ENCODE results near the gene PRKCB. TPM values are rescaled to one million over a fixed set of nuclear protein-coding genes. Genes with fewer than 3 reads are reported as not detected.

Gene PRKCB
- total and polyA plus RNA-seq, 2 experiments from 2014 or later: 3.7 to 16.4 TPM

GRCh38 chr16:24257958-24258357 is 422.2 kb downstream of the PRKCB start (continued):
- TF ChIP-seq ZNF462 (CRISPR knock-in tag; IDR thresholded peaks at IDR 0.05): no peak

DNA sequence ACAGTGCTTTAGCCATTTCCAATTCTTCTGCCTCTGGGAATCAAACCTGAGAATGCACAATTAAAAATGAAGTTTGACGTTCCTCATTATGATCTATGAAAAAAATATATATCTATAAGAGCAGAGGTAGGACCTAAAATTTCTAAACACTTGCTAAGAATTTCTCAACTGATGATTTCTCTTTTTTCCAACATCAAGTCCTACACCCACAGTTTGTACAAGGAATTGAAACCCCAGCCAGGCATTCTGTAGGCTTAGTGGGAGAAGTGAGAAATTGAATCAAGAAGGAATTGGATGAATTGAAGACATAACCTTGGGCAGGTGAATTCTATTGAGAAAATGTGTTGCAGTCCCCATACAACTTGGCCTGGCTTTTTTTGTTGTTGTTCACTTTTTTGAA is 423.0 kb downstream of the PRKCB start:
- H3K27me3 Mint-ChIP-seq (ENCODE audit: insufficient read depth, low read depth, poor library complexity): peaks cover 17% of the 10 kb centered on the region
- no peak for DNase-seq (ENCODE audit: low spot score)

GRCh38 chr16:24262816-24263215 is 427.0 kb downstream of the PRKCB start:
- no peak overlapping the region for H2AFZ ChIP-seq
- H3K9me2 ChIP-seq (ENCODE audit: insufficient read depth): no peaks in the 10 kb centered on the region
- no peaks in the 10 kb centered on the region for H3K36me3 ChIP-seq (ENCODE audit: insufficient read depth)
- H3K27ac ChIP-seq (ENCODE audit: low read depth): no peak overlapping the region
- H3K4me1 ChIP-seq (ENCODE audit: insufficient read depth): 0 out of 2 replicates have a peak, but pooled peaks cover under 1% of the 10 kb centered on the region
- Mint-ChIP-seq H3K9me3 (no peaks in the 10 kb centered on the region), H3K4me3 (no peak overlapping the region), H3K27me3 (ENCODE audit: insufficient read depth, low read depth, poor library complexity) (no peaks in the 10 kb centered on the region), H3K27ac (no peak overlapping the region), H3K4me1 (peaks cover 9% of the 10 kb centered on the region; the same call in 2 of the 3 replicates), H3K36me3 (ENCODE audit: low read depth) (no peaks in the 10 kb centered on the region)
- no peak for ATAC-seq
- DNase-seq (ENCODE audit: low spot score): no peak
- H3K4me2 ChIP-seq: no peak overlapping the region
- no peaks in the 10 kb centered on the region for H4K20me1 ChIP-seq (replicated peaks; ENCODE audit: insufficient read depth)
- H3K27me3 ChIP-seq (ENCODE audit: insufficient read depth): no peaks in the 10 kb centered on the region
- no peaks in the 10 kb centered on the region for H3K79me2 ChIP-seq (replicated peaks; ENCODE audit: insufficient read depth)
- no peaks in the 10 kb centered on the region for H3F3A ChIP-seq (replicated peaks; ENCODE audit: low read depth)
- H3K4me3 ChIP-seq: no peak overlapping the region
- no peak for TF ChIP-seq EZH2phosphoT487 (IDR thresholded peaks at IDR 0.05; ENCODE audit: unreplicated experiment)
- TF ChIP-seq STAT1 (IDR thresholded peaks at IDR 0.05; ENCODE audit: unreplicated experiment): no peak
- no peak for TF ChIP-seq EZH2 (IDR thresholded peaks at IDR 0.05; ENCODE audit: low read depth, unreplicated experiment)
- TF ChIP-seq, protein P1, sequence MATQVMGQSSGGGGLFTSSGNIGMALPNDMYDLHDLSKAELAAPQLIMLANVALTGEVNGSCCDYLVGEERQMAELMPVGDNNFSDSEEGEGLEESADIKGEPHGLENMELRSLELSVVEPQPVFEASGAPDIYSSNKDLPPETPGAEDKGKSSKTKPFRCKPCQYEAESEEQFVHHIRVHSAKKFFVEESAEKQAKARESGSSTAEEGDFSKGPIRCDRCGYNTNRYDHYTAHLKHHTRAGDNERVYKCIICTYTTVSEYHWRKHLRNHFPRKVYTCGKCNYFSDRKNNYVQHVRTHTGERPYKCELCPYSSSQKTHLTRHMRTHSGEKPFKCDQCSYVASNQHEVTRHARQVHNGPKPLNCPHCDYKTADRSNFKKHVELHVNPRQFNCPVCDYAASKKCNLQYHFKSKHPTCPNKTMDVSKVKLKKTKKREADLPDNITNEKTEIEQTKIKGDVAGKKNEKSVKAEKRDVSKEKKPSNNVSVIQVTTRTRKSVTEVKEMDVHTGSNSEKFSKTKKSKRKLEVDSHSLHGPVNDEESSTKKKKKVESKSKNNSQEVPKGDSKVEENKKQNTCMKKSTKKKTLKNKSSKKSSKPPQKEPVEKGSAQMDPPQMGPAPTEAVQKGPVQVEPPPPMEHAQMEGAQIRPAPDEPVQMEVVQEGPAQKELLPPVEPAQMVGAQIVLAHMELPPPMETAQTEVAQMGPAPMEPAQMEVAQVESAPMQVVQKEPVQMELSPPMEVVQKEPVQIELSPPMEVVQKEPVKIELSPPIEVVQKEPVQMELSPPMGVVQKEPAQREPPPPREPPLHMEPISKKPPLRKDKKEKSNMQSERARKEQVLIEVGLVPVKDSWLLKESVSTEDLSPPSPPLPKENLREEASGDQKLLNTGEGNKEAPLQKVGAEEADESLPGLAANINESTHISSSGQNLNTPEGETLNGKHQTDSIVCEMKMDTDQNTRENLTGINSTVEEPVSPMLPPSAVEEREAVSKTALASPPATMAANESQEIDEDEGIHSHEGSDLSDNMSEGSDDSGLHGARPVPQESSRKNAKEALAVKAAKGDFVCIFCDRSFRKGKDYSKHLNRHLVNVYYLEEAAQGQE (IDR thresholded peaks at IDR 0.05; ENCODE audit: unreplicated experiment): no peak

More for the DNA sequence above, 423.0 kb downstream of the PRKCB start:
- Mint-ChIP-seq H3K9me3 (no peaks in the 10 kb centered on the region), H3K27ac (no peak overlapping the region; the same call in 1 of the 2 replicates), H3K4me3 (no peak overlapping the region), H3K36me3 (ENCODE audit: low read depth) (no peaks in the 10 kb centered on the region), H3K4me1 (peaks cover 24% of the 10 kb centered on the region)
- H3K27me3 ChIP-seq (ENCODE audit: insufficient read depth): peaks cover 33% of the 10 kb centered on the region
- H3K4me1 ChIP-seq (ENCODE audit: insufficient read depth): peaks cover 6% of the 10 kb centered on the region; the same call in 1 of the 2 replicates
- H3K4me3 ChIP-seq: no peak overlapping the region
- TF ChIP-seq JUNB (IDR thresholded peaks at IDR 0.05; ENCODE audit: unreplicated experiment): no peak
- H2AFZ ChIP-seq: no peak overlapping the region
- ATAC-seq: no peak
- H4K20me1 ChIP-seq (replicated peaks; ENCODE audit: insufficient read depth): no peaks in the 10 kb centered on the region
- H3F3A ChIP-seq (replicated peaks; ENCODE audit: low read depth): no peaks in the 10 kb centered on the region
- no peaks in the 10 kb centered on the region for H3K36me3 ChIP-seq (ENCODE audit: insufficient read depth)
- no peaks in the 10 kb centered on the region for H3K9me2 ChIP-seq (ENCODE audit: insufficient read depth)
- no peaks in the 10 kb centered on the region for H3K79me2 ChIP-seq (replicated peaks; ENCODE audit: insufficient read depth)
- no peak overlapping the region for H3K4me2 ChIP-seq
- H3K27ac ChIP-seq (ENCODE audit: low read depth): no peak overlapping the region
